DMS153 (cell line): Measurements from ENCODE around the gene RNF145.
A peak's percentile ranks its signal among the peaks of the same experiment; 100 is the strongest.
"Not testable (repeated sequence)": the region's sequence is repeated elsewhere in the genome, so short reads cannot be mapped to it uniquely, and the experiment has no call there.

Experiments used
- DNase-seq: peaks from one replicate; lab custom pipeline; 2025; lab: John Stamatoyannopoulos, UW

Gene RNF145

GRCh38 chr5:159157552-159157951 lies 51.8 kb downstream of the RNF145 start:
- no peak for DNase-seq

GRCh38 chr5:159156426-159157238 lies 52.7 kb downstream of the RNF145 start:
- DNase-seq = peak; percentile 12

DNA sequence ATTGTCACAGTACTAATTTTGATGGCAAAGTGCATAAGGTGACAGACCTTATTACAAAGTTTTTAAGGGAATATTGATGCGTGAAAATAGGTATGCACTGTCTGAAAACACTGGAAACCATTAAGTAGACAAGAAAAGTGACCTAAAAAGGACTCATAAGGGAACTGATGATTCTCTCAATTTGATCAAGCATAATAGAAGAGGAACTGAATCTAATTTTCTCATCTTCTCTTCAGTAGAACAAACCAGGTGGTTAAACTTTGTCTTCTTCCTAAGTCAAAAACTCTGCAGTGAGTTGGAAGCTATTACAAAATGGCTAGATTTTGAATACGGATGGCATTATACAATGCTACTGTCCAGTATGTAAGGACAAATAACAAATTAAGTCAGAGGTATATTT lies 53.4 kb downstream of the RNF145 start:
- DNase-seq = no peak

- no peak for DNase-seq
Measured at GRCh38 chr5:159152876-159153275, 56.5 kb downstream of the RNF145 start.

- DNase-seq = no peak
Measured at GRCh38 chr5:159149085-159149484, 60.3 kb downstream of the RNF145 start.

GRCh38 chr5:159147976-159148375 lies 61.4 kb downstream of the RNF145 start:
- no peak for DNase-seq

DNA sequence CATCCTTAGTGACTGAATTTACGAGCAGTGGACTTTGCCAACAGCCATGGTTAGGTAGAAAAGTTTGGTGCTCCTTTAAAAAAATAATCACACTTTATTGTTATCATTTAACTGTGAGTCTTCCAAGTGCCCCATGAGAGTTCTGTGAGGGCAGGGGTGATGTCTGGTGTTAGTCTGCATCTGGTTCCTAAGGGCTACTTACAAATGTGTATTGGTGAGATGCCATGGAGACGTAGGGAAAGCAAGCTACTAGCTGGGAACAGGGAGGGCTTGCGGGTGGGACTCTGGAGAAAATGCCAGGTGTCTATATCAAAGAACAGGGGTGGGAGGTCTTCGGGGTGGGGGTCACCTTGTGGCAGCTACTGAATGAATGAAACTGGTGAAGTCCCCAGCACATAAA lies 62.5 kb downstream of the RNF145 start:
- no peak for DNase-seq

DNA sequence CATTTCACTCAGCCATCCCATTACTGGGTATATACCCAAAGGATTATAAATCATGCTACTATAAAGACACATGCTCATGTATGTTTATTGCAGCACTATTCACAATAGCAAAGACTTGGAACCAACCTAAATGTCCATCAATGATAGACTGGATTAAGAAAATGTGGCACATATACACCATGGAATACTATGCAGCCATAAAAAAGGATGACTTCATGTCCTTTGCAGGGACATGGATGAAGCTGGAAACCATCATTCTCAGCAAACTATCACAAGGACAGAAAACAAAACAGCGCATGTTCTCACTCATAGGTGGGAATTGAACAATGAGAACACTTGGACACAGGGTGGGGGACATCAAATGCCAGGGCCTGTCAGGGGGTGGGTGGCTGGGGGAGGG lies 64.2 kb downstream of the RNF145 start:
- DNase-seq = not testable (repeated sequence)

- DNase-seq = no peak
Measured at GRCh38 chr5:159139802-159140201, 69.6 kb downstream of the RNF145 start.

DNA sequence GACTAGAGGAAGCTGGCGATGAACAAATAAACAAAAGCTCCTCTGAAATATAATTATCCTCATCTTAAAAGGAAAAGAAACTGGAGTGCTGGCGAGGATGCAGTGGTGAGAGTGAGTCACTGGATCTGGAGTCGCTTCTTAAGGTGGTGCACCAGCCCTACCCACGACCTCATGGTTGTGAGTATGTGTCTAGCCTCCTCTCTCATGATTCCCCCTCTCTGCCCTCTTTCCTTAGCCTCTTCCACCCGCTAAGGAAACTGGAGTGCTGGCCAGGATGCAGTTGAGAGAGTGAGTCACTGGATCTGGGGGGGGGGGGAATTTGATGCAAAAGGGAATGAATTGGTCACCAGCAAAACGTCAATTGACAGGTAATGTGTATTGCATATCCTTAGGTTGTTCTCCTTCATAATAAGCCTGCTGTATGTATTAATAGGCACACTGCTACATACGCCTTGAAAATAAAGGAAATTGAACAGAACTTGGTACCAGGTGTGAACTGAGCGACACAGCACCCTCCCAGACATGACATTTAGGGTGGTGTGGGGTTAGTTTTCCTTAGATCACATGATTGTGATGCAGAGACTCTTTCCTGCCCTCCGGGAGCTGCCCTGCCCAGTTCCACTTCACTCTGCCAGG lies 73.3 kb downstream of the RNF145 start:
- DNase-seq = no peak

GRCh38 chr5:159133041-159133741 lies 76.2 kb downstream of the RNF145 start:
- DNase-seq = no peak

- no peak for DNase-seq
Measured at GRCh38 chr5:159132429-159133040, 76.8 kb downstream of the RNF145 start.

- no peak for DNase-seq
Measured at GRCh38 chr5:159131951-159132350, 77.4 kb downstream of the RNF145 start.

- DNase-seq = no peak
Measured at GRCh38 chr5:159130871-159131270, 78.5 kb downstream of the RNF145 start.

DNA sequence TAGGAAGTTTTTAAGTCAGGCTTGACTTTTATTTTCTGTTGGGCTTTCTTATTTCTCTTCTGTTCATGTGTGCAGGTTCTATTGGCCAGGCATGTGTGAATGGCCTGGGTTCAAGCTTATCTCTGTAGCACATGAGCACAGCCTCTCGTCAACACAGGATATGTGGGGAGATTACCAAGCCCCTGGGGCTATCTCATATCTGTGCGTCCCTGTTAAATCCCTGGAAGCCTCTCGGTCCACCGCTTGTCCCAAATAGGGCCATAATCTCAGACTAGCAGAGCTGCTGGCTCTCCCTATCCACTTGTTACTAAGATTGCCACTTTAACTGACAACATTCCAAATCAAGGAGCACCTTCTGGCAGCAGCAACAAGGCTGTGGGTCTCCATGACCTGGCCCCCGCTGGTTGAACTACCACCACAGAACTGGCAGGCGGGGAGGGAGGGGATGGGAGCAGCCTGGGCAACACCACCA lies 81.2 kb downstream of the RNF145 start:
- DNase-seq = no peak

DNA sequence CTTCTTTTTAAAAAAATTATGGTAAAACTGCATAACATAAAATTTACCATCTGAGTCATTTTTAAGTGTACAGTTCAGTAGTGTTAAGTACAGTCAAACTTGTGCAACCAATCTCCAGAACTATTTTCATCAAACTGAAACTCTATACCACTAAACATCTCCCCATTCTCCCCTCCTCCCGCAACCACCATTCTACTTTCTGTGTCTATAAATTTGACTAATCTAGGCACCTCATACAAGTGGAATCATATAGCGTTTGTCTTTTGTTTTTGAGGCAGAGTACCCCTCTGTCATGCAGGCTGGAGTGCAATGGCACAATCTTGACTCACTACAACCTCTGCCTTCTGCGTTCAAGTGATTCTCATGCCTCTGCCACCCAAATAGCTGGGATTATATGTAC lies 85.7 kb downstream of the RNF145 start:
- DNase-seq = no peak

DNA sequence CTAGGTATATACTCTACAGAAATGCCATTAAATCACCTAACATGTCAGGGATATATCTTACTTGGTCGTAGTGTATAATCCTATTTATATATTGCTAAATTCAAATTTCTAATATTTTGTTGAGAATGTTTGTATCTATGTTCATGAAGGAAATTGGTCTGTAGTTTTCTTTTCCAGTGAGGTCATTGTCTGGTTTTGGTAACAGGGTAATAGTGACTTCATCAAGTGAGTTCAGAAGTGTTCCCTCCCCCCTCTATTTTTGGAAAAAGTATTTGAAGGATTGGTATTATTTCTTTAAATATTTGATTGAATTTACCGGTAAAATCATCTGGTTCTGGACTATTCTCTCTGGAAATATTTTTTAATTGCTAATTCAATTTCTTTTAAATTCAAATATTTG lies 86.2 kb downstream of the RNF145 start:
- no peak for DNase-seq

GRCh38 chr5:159121061-159121460 lies 88.3 kb downstream of the RNF145 start:
- DNase-seq = no peak

DNA sequence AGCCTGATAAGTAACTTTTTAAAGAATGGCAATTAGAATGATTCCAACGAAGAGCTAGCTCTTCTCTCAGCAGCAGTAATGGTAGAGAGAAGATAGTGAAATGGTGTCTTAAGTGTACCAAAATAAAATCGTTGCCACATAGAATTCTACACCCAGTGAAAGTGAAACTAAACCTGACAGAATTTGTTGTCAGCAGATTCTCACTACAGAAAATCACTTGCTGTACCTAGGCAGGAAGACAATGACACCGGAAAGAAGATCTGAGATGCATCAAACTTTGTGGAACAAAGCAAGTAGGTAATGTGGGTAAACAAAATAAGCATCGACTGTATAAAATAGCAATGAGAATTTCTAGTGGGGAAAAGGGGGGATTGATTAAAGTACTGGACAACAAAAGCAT lies 88.9 kb downstream of the RNF145 start:
- DNase-seq = no peak

DNA sequence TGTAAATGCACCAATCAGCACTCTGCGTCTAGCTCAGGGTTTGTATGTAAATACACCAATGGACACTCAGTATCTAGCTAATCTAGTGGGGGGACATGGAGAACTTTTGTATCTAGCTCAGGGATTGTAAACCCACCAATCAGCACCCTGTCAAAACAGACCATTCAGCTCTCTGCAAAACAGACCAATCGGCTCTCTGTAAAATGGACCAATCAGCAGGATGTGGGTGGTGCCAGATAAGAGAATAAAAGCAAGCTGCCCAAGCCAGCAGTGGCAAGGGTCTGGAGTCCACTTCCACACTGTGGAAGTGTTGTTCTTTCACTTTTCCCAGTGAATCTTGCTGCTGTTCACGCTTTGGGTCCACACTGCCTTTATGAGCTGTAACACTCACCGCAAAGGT lies 89.5 kb downstream of the RNF145 start:
- DNase-seq = not testable (repeated sequence)

GRCh38 chr5:159118958-159119659 lies 90.2 kb downstream of the RNF145 start:
- not testable (repeated sequence) for DNase-seq

DNA sequence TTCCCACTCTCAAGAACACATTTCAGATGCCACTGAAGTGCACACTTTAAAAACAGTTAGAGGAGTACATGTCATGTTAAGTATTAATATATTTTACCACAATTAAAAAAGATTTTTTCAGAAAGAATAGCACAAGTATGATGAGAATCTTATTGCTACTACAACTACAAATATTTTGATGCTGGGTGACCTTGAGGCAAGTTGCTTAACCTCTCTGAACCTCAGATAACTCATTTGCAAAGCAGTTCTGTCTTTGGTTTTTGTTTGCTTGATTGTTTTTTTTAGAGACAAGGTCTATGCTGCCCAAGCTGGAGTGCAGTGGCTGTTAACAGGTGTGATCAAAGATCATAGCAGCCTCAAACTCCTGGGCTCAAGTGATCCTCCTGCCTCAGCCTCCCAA lies 95.9 kb downstream of the RNF145 start:
- no peak for DNase-seq
